Neural cell (in vitro differentiated cells): Measurements from ENCODE around the gene LECT2. TPM values are rescaled to one million over a fixed set of nuclear protein-coding genes. Genes with fewer than 3 reads are reported as not detected.

ENCODE experiments used
- H2AFZ ChIP-seq: fragments of 200-600, 300-800 bp; sonication (generic), shearing (Covaris generic); 2 replicates; pipeline ENCODE4 v1.6.0; 2014; ENCODE audit warnings: low read depth, mild to moderate bottlenecking, antibody characterized with exemption, low read length, moderate library complexity
- H3F3A ChIP-seq: fragments of 200-600 bp; shearing (Covaris generic); 2 replicates; pipeline ENCODE4 v1.6.1; 2016; ENCODE audit warnings: mild to moderate bottlenecking, moderate library complexity, mixed read lengths, antibody characterized with exemption, low read length; ENCODE audit not compliant: insufficient read depth, poor library complexity, severe bottlenecking
- H3K27ac ChIP-seq: fragments of 200-600, 300-800 bp; sonication (generic), shearing (Covaris generic); 2 replicates; pipeline ENCODE4 v1.5.1; 2014; ENCODE audit warnings: mild to moderate bottlenecking, low read length, moderate library complexity
- H3K27me3 ChIP-seq: fragments of 300-800, 200-600 bp; sonication (generic), shearing (Covaris generic); 2 replicates; pipeline ENCODE4 v1.6.0; 2014; ENCODE audit warnings: mild to moderate bottlenecking, low read depth, low read length, moderate library complexity; ENCODE audit not compliant: insufficient read depth
- H3K36me3 ChIP-seq: fragments of 300-800, 200-600 bp; sonication (generic), shearing (Covaris generic); 2 replicates; pipeline ENCODE4 v1.5.1; 2014; ENCODE audit warnings: mild to moderate bottlenecking, antibody characterized with exemption, low read length, moderate library complexity; ENCODE audit not compliant: insufficient read depth
- H3K4me2 ChIP-seq: fragments of 300-800, 200-600 bp; sonication (generic), shearing (Covaris generic); 2 replicates; pipeline ENCODE4 v1.6.0; 2014; ENCODE audit warnings: mild to moderate bottlenecking, low read length
- H3K4me3 ChIP-seq: fragments of 300-800, 200-600 bp; sonication (generic), shearing (Covaris generic); 2 replicates; pipeline ENCODE4 v1.5.1; 2014; ENCODE audit warnings: mild to moderate bottlenecking, low read length, moderate library complexity
- H3K79me2 ChIP-seq: fragments of 200-600 bp; shearing (Covaris generic); replicated peaks from 2 replicates; pipeline ENCODE4 v1.6.0; 2014; ENCODE audit warnings: mild to moderate bottlenecking, low read length, moderate library complexity; ENCODE audit not compliant: insufficient read depth
- H3K9ac ChIP-seq: fragments of 300-800, 200-600 bp; sonication (generic), shearing (Covaris generic); 2 replicates; pipeline ENCODE4 v1.6.1; 2016; ENCODE audit warnings: mild to moderate bottlenecking, low read length, mixed read lengths
- H3K9me2 ChIP-seq: fragments of 200-600 bp; shearing (Covaris generic); 2 replicates; pipeline ENCODE4 v1.6.1; 2016; ENCODE audit warnings: mild to moderate bottlenecking, low read length, mixed read lengths; ENCODE audit not compliant: insufficient read depth
- H3K9me3 ChIP-seq: fragments of 200-600, 300-800 bp; sonication (generic), shearing (Covaris generic); 2 replicates; pipeline ENCODE4 v1.6.1; 2016; ENCODE audit warnings: mild to moderate bottlenecking, mixed run types, low read length, moderate library complexity, mixed read lengths
- H4K20me1 ChIP-seq: fragments of 200-600 bp; shearing (Covaris generic); 2 replicates; pipeline ENCODE4 v1.6.1; 2016; ENCODE audit warnings: mild to moderate bottlenecking, mixed run types; ENCODE audit not compliant: insufficient read depth
- CTCF ChIP-seq: fragments of 450-650 bp; IDR thresholded peaks from 2 replicates; pipeline ENCODE4 v1.5.1; 2014; ENCODE audit warnings: antibody characterized with exemption, mild to moderate bottlenecking, moderate library complexity; ENCODE audit not compliant: poor library complexity, severe bottlenecking
- EP300 ChIP-seq: fragments of 450-650 bp; conservative IDR thresholded peaks from 2 replicates; pipeline ENCODE4 v1.6.1; 2014; ENCODE audit warnings: antibody characterized with exemption, mild to moderate bottlenecking, moderate library complexity; ENCODE audit not compliant: poor library complexity, severe bottlenecking
- EZH2 ChIP-seq: fragments of 200-600, 300-800 bp; shearing (Covaris generic), sonication (generic); IDR thresholded peaks from 2 replicates; pipeline ENCODE4 v1.6.1; 2014; ENCODE audit warnings: antibody characterized with exemption, low read length, borderline replicate concordance, mild to moderate bottlenecking; ENCODE audit not compliant: insufficient read depth, poor library complexity, severe bottlenecking
- MXI1 ChIP-seq: fragments of 450-650 bp; conservative IDR thresholded peaks from 2 replicates; pipeline ENCODE4 v1.6.1; 2014; ENCODE audit warnings: antibody characterized with exemption, mild to moderate bottlenecking; ENCODE audit not compliant: poor library complexity, severe bottlenecking
- POLR2AphosphoS5 ChIP-seq: IDR thresholded peaks from 2 replicates; pipeline ENCODE4 v1.6.1; 2012
- RAD21 ChIP-seq: fragments of 450-650 bp; conservative IDR thresholded peaks from 2 replicates; pipeline ENCODE4 v1.6.1; 2014; ENCODE audit warnings: antibody characterized with exemption, mild to moderate bottlenecking, moderate library complexity
- REST ChIP-seq: IDR thresholded peaks from 2 replicates; pipeline ENCODE4 v1.6.1; 2012; ENCODE audit warnings: borderline replicate concordance
- SMC3 ChIP-seq: fragments of 450-650 bp; conservative IDR thresholded peaks from 2 replicates; pipeline ENCODE4 v1.6.1; 2014; ENCODE audit warnings: antibody characterized with exemption, mild to moderate bottlenecking, moderate library complexity; ENCODE audit not compliant: poor library complexity
- TAF1 ChIP-seq: IDR thresholded peaks from 2 replicates; pipeline ENCODE4 v1.6.1; 2012; ENCODE audit warnings: low read depth
- polyA plus RNA-seq: library from polyadenylated mRNA; depleted of rRNA; stranded (reverse); fragments of >200 nt; gene quantifications from 2 replicates; pipeline ENCODE4 v1.2.3, GENCODE V29; 2014

Gene LECT2
- polyA plus RNA-seq, 1 donor from 2014 or later, result not detected

GRCh38 chr5:135975122-135975521 is 20.3 kb upstream of the LECT2 start:
- no peak for TF ChIP-seq EZH2
- TF ChIP-seq EP300, result no peak
- TF ChIP-seq SMC3, result no peak
- TF ChIP-seq MXI1, result no peak
- TF ChIP-seq RAD21, result no peak
- no peak for TF ChIP-seq TAF1
- no peak for TF ChIP-seq REST
- TF ChIP-seq POLR2AphosphoS5, result no peak
- no peak for TF ChIP-seq CTCF
- no peaks in the 10 kb centered on the region for H3F3A ChIP-seq

DNA sequence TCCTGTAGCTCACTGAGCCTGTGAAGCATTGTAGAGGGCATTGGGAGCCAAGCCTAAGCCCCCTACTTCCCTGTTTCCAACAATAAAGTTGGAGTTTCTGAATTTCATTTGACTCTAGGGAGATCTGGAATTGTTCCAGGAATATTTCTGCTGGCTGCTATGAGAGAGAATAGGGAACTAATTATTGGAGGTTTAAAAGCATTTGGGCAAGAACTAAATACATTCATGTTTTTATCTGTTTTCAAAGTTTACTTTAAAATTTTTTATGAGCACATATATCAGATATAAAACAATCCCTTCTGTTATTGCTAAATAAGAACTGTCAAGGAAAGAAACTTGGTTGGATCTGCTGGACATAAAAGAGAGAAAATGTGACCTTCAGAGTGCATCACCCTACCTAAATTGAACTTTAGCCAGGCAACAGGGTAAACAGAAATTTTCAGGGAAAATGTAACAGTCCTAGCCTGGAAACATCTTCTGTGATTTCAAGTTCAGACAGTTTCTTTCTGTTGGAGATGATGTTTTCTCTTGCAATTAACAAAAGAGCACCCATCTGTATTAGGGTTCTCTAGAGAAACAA is 19.3 kb upstream of the LECT2 start:
- H3K4me3 ChIP-seq, result no peak overlapping the region
- H3K27me3 ChIP-seq, result no peaks in the 10 kb centered on the region
- H4K20me1 ChIP-seq, result no peaks in the 10 kb centered on the region
- no peaks in the 10 kb centered on the region for H3K9me2 ChIP-seq
- H3F3A ChIP-seq, result no peaks in the 10 kb centered on the region
- no peak overlapping the region for H3K9ac ChIP-seq
- no peaks in the 10 kb centered on the region for H3K79me2 ChIP-seq
- no peak for TF ChIP-seq EP300
- no peak for TF ChIP-seq SMC3
- no peak for TF ChIP-seq EZH2
- TF ChIP-seq RAD21, result no peak
- no peak for TF ChIP-seq REST
- no peak for TF ChIP-seq POLR2AphosphoS5
- TF ChIP-seq TAF1, result no peak
- no peak for TF ChIP-seq CTCF
- no peak for TF ChIP-seq MXI1
- H3K4me2 ChIP-seq, result no peak overlapping the region
- no peak overlapping the region for H2AFZ ChIP-seq
- H3K36me3 ChIP-seq, result no peaks in the 10 kb centered on the region
- no peak overlapping the region for H3K27ac ChIP-seq
- no peaks in the 10 kb centered on the region for H3K9me3 ChIP-seq

More at GRCh38 chr5:135975122-135975521, 20.3 kb upstream of the LECT2 start:
- Histone ChIP-seq H3K9ac (no peak overlapping the region), H3K4me3 (no peak overlapping the region), H3K4me2 (no peak overlapping the region), H3K27ac (no peak overlapping the region), H3K36me3 (no peaks in the 10 kb centered on the region), H2AFZ (no peak overlapping the region), H3K9me2 (no peaks in the 10 kb centered on the region), H4K20me1 (no peaks in the 10 kb centered on the region), H3K79me2 (no peaks in the 10 kb centered on the region), H3K9me3 (no peaks in the 10 kb centered on the region), H3K27me3 (no peaks in the 10 kb centered on the region)
